Amniotic epithelial cell (primary cell): Measurements from ENCODE around the gene U2AF2.

Experiments used
- DNase-seq: peaks from one replicate; pipeline ENCODE4 v3.0.0-alpha.2; 2010; ENCODE audit warnings: low read depth

The U2AF2 gene

DNA sequence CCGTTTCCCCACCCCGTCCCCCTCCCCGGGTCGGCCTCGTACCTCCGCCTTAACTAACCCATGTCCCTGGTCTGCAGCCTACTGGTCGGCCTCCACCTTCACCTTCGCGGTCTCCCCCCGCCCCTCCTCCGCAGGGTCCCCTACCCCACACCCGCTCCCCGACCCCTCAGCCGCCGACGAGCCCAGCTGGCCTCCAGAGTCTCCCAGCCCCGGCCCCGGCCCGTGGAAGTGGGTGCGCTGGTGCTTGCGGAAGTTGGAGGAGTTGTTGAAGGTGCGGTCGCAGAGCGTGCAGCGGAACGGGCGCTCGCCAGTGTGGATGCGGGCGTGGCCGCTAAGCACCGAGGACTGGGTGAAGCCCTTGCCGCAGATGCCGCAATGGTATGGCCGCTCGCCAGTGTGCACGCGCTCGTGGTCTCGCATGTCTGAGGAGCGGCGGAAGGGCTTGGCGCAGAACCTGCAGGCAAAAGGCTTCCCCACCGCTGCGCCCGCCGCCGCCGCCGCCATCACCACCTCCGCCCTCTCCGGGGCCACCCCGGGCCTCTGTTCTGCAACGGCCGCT, 33.1 kb upstream of the U2AF2 start:
- DNase-seq = no peak

DNA sequence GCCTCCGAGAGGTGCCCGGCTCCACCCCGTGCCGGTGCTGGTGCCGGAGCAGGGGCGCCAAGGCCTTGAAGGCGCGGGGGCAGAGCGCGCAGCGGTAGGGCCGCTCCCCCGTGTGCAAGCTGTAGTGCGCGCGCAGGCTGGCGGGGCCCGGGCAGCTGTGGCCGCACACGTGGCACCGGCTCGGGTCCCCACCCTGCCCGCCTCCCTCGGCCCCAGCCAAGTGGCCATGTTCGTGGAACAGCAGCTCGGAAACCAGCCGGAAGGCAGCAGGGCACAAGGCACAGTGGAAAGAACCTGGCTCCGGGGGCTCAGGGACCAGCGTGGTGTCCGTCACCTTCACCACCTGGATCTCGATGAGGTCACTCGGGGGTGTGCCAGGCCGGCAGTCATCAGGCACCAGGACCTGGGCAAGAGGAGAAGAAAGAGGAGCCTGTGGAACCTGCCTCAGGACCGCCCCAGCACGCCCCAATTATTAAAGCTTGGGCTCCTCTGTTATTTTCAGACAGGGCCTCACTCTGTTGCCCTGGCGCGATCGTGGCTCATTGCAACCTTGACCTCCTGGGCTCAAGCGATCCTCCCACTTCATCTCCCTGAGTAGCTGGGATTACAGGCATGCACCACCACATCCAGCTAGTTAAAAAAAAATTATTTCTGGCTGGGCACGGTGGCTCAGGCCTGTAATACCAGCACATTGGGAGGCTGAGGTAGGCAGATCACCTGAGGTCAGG, 32.4 kb upstream of the U2AF2 start:
- DNase-seq = no peak

DNA sequence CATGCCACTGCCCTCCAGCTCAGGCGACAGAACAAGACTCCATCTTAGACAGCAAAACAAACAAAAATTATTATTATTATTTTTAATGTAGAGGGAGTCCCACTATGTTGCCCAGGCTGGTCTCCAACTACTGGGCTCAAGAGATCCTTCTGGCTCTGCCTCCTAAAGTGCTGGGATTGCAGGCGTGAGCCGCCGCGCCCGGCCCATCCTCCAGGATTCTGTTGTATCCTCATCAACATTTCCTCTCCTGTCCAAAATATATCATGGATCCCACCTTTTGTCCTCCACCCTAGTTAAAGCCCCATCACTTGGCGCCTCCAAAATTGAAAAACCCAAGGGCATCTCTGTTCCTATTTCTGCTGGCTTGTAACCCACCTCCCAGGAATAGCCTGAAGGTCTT, 31.7 kb upstream of the U2AF2 start:
- DNase-seq = no peak

DNA sequence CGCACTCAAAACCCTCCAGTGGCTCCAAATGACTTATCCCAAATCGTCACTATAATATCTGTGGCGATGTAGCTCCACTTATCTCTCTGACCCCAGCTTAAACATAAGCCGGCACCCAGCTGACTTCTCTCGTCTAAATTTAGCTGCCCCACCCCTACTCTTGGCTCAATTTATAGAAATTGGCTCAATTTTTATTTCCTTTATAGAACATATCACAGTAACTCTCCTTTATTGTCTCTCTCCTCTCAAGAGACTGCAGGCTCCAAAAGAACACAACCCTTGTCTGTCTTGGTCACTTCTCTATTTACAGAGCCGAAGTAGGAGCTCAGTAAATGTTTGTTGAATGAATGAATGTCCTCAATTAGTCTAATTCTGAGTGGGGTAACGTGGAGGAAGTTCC, 31.3 kb upstream of the U2AF2 start:
- DNase-seq = no peak

DNA sequence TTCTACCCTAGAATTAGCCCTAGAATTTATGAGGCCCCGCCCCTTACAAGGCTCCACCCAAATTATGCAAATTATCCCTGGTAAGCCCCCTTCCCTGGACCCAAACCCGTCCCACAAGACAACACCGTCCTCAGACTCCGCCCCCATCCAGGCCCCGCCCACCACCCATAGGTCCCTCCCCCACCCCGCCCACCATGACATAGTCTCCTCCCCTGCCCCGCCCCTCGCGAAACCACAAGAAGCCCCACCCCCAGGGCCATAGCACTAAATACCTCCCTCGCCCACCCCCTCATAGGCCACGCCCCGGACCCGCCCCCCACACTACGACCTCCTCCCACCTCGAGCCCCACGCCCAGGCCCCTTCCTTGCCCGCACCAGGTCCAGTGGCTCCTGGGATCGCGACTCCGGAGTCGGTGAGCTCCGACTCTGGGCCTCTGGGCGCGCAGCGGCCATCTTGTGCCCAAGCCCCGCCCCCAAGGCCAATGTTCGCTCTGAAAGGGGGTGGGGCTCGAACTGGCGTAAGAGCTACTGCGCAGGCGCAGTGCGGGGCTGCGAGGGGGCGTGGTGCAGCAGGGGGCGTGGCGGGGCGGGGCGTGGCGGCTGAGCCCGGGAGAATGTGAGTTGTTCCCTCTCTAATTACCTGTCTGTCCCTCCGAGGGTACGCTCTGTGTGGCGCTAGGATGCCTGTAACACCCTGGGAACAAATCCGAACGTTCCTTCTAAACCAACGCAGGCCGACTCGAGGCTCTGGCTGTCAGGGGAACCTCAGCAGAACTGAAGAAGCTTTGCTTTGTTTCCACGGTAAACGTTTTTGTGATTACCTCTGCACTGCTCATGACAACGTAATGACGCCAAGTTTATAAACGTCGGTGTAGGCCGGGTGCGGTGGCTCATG, 30.5 kb upstream of the U2AF2 start, which contains the start of gene ZNF784:
Gene ZNF784, minus strand, starts transcription at position 458 of the 895 bp plus-strand sequence. Its CDS starts 5 bp downstream, at position 453.
- peak; percentile 77 for DNase-seq

DNA sequence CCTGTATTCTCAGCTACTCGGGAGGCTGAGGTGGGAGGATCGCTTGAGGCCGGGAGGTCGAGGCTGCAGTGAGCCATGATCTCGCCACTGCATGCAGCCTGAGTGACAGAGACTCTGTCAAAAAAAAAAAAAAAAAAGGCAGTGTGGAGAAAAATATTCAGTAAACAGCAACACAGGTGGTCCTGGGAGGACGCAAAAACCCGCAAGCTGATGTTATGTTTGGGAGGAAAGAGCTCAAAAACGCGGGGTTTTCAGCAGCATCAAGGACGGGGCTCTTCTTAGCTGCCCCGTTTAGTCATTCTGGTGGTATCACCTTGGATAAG, 29.9 kb upstream of the U2AF2 start:
- DNase-seq = no peak

DNA sequence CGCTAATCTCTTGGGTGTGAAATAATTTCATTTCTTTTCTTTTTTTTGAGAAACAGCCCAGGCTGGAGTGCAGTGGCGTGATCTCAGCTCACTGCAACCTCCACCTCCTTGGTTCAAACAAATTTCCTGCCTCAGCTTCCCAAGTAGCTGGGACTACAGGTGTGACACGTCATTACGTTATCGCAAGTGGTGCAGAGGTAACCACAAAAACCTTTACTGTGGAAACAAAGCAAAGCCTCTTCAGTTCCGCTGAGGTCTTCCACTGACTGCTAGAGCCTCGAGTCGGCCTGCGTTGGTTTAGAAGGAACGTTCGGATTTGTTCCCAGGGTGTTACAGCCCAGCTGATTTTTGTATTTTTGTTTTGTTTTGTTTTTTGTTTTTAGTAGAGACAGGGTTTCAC, 28.5 kb upstream of the U2AF2 start:
- DNase-seq = no peak

DNA sequence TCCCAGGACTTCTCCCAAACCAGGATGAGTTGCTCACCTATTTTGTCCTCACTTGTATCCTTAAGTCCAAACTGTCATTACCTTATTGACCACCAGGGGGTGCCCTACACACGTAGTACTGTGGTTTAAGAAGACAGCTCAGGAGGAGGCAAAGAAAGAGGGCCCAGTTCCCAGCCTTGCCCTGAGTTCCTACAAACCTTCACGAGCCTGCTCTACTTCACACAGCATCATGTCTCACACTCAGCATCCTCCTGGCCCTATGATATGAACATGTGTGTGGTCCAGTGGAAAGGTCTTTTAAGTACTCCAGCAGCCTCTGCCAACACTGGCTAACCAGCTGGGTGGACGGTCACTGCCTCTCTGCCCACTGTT, 22.4 kb upstream of the U2AF2 start:
- DNase-seq = peak; percentile 94

DNA sequence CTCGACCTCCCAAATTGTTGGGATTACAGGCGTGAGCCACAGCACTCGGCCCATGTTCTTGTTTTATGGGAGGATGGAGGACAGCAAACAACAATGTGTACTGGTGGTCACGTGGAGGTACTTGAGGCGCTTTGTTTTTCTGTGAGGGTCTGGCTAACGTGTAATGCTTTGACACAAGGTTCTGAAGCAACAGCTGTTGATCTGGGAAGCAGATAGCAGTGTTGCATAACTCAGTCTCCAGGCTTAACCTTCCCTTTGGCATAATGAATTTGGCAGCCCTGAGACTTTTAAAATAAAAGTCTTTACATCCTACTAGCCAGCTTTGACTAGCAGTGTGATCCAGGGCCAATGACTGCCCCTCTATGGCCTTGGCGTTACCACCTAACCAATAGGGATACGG, 21.0 kb upstream of the U2AF2 start:
- peak; percentile 64 for DNase-seq

DNA sequence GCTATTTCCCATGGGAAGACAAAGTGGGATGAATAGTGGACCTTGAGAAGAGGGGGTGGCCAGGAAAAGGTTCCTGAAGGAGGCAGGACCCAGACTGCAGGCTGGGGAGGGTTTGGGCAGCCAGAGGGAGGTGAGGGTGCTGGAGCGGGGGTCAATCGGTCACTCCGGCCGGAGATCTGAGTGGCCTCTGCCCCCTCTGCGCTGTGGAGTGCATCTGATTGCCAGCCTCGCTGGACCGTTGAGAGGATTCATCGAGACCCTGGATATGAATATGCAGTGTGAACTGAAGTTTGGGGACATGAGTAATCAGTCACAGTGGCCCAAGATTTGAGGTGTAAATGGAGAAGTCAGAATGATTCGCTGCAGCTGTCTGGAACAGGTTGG, 19.5 kb upstream of the U2AF2 start:
- no peak for DNase-seq

DNA sequence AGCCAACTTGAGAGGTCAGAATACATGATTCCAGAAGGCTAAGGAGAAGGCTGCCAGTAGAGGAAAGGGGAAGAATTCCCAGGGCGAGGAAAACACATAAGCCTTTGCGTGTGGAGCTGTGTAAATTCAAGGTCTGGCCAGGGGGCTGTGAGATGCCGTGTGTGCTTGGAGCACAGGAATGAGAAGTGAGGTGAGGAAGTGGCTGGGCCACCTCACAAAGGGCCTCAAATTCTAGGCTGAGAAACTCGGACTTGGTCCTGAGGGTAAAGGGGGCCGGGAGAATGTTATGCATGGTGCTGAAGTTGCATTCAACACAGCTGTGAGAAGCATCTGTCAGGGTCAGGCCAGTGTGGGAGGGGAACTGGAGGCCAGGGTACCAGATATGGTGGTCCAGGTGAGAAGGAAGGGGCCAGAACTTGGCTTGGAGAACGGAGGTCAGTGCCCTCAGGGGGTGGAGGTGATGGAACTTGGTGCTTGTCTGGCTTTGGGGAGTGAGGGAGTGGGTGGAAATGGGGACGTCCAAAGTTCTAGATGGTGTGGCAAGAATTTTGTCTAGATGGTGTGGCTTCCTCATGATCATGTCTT, 18.9 kb upstream of the U2AF2 start:
- DNase-seq = no peak

DNA sequence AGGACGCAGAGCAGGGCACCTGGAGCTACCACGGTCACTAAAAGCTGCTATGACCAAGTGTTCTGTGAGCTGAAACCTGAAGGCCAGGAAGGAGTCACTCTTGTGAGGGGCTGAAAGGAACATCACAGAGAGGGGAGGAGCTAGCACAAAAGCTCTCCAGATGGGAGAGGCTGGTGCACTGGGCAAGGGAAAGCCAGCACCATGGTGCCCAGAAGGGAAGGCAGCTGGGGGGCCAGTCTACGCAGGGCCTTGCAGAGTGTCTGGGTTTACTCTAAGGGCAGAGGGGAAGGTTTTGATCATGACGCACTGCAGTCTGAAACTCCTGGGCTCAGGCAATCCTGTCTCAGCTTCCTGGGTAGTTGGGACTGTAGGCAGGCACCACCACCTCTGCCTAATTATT, 18.1 kb upstream of the U2AF2 start:
- no peak for DNase-seq

DNA sequence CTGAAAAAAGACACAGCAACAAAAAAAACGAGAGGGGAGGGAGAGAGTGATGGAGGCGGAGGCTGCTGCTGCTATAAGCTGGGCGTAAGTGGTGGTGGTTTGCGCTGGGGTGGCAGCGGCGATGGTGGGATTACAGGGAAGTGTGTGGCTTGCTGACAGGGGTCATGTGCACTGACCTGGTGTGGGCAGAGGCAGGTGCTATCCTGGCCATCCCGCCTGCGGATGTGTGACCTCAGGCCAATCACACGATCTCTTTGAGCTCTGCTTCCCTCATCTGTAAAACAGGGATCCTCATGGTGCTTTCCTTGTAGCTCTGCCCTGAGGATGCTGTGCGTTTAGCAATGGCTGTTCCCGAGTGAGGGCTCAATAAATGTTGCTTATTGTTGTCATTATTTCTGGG, 17.3 kb upstream of the U2AF2 start:
- no peak for DNase-seq

DNA sequence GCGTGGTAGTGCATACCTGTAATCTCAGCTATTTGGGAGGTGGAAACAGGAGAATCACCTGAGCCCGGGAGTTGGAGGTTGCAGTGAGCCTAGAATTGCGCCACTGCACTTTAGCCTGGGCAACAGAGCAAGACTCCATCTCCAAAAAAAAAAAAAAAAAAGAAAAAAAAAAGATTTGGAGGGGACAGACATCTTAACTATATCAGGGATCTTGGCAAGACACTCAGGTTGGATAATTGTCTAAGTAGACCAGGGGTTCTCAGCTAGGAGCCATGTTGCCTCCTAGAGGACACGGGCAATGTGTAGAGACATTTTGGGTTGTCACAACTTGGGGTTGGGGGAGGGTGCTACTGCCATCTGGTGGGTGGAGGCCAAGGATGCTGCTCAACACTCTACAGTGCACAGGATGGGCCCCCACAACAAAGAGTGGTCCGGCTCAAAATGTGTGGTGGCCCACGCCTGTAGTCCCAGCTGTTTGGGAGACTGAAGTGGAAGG, 15.9 kb upstream of the U2AF2 start:
- peak; percentile 33 for DNase-seq

DNA sequence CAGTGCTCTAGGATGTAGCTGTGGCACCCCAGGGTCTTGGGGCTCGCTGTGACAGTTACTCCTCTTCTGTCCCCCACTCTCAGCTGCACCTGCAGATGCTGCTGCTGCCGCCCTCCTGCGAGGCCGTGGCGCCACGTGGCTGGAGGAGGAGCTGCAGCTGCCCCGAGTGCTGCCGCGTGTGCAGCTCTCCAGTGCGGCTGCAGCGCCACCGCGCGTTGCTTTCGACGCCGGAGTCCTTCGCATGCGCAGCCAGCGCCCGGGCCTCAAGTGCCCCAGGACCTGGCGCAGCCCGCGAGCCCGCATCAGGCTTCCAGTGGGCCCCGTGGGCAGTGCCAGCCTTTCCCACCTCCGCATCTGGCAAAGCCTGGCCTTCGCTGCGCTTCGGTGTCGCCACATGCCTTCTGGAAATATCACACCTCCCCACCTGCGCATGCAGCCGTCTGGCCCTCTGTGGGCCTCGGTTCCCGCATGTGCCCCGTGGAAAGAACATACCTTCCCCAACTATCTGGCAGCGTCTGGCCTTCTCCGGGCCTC, 14.7 kb upstream of the U2AF2 start:
- DNase-seq = peak; percentile 73

DNA sequence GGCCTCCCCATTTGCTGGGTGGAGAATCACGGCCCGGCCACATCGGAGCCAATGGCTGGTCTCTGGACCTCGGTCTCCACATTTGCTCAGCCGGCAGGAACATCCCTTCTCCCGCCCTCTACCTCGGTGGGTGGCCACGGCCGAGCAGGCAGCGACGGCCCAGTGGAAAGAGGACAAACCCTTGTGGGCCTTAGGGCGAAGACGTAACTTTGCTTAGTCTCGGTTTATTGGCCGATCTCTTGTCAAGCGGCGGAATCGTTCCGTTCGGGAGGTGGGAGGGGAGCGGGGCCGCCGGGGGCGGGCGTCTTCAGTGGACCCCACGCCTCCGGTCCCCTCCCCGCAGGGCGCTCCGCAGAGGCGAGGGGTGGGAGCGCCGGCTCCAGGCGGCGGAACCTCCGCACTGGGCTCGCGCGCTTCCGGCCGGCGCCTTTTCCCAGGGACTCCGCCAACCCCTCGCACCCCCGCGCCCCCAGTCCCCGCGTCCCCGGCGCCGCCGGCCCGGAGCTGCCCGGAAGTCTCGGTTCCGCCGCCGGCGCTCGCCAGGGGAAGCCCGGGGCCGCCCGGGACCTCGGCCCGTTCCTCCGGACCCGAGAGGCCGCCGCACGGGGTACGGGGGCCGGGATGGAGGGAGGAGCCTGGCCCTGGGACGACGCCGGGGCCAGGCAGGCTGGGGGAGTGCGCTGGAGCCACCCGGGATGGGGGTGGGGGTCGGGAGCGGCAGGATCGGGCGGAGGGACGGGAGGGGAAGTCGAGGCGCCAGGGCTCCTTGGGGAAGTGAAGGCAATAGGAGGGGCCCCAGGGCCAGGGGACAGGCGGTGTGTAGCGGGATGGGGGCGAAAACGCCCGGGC, 14.0 kb upstream of the U2AF2 start, which contains the start of gene ZNF580:
Gene ZNF580, plus strand, starts transcription at position 426 of the 849 bp plus-strand sequence. CDS start 1,507 bp downstream, outside the sequence.
- peak; percentile 85 for DNase-seq

DNA sequence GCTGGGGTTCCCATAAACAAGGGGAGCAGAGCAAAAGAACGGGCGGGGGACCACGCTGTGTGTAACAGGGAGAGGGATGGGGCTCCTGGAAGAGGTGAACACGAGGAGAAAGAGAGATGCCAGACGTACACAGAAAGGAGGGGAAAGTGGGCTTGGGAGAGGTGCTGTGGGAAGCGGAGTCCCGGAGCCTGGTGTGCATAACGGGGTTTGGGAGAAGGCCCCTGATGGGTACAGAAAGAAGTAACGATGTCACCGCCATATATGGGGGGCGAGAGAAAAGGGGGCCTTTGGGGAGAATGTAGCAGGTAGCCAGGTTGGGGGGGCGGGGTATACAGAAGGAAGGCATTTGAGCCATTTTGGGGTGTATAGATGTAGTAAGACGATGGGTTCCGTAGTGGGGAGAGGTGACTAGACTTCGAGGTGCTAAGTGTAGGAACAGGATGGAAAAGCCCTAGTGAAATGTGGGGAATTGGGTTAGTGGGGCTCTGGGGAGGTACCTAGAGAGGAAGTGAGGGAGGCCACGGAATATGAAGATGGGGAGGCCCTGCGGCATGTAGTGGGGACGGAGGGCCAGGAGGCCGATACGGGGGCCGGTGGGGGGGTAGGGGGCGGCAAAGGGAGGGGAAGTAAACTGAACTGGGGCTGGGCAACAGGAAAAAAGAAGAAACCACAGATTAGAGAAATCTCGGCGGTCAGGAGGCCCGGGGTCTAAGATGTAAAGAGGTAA, 13.2 kb upstream of the U2AF2 start:
- DNase-seq = peak; percentile 49

DNA sequence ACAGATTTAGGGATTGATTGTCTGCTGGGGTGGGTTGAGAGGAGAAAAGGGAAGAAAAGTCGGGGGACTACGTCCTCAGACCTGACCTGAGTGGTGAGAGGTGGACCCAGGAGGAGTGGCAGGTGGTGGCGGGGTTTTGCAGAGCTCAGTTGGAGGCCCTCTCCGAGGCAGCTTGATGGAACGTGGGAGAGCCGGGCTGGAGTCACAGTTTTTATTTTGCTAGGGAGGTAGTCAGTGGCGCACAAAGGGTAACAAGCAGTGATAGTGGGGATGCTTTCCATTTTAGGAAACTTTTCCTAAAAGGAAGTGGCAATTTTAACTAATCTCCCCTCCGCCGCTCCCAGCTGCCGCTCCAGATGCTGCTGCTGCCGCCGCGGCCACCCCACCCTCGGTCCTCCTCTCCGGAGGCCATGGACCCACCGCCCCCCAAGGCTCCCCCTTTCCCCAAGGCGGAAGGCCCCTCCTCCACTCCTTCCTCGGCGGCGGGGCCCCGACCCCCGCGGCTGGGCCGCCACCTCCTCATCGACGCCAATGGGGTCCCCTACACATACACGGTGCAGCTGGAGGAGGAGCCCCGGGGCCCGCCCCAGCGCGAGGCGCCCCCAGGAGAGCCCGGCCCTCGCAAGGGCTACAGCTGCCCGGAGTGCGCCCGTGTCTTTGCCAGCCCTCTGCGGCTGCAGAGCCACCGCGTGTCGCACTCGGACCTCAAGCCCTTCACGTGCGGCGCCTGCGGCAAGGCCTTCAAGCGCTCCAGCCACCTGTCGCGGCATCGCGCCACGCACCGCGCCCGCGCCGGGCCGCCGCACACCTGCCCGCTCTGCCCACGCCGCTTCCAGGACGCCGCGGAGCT, 12.5 kb upstream of the U2AF2 start:
- DNase-seq = peak; percentile 18

DNA sequence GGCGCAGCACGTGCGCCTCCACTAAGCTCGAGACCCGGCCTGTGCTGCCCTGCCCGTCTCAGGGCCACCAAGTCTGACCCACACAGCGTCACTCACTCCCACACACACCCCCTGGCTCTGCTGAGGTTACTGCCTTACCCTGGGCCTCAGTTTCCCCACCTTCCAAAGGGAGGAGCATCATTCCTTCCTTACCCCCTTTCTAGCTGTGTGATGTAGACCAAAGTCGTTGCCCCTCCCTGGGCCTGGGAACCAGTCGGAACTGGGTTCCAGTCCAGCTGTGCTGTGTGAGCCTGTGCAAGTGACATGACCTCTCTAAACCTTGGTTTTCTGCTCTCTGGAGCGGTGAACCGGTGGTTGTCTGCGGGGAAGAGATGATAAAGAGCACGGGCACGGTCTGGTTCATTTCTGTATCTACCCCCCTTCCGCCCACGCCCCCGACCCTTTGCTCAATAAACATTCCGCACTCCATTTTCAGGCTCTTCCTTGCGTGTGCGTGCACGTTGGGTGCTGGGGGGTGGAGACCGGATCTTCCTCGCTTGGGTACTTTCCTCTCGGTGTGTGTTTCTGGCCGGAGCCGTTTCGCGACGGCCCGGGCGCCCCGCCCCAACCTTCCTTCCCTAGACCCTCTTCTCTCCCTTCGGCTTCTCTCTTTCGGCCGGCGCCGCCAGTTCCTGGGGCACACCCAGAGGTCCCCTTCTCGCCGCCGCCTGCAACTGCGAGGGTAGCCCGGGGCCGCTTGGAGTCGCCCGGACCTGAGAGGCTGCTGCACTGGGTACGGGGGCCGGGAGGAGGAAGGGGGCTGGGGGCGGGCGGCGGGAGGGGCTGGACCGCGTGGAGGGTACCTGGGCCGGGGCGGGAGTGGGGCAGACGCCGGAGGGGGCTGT, 11.6 kb upstream of the U2AF2 start, which contains the start of gene ZNF581:
Gene ZNF581, plus strand, starts transcription at position 647 of the 884 bp plus-strand sequence. CDS start 923 bp downstream, outside the sequence.
- DNase-seq = peak; percentile 77
